Smooth muscle cell (in vitro differentiated cells): ENCODE data around the gene BCAS3. TPM values are rescaled to one million over a fixed set of nuclear protein-coding genes. Genes with fewer than 3 reads are reported as not detected.

ENCODE experiments used
- DNase-seq: peaks from one replicate; lab custom pipeline; 2025; ENCODE audit not compliant: unreplicated experiment; lab: John Stamatoyannopoulos, UW
- H2AFZ ChIP-seq: fragments of 200-600 bp; sonication (generic); 2 replicates; pipeline ENCODE4 v1.6.0; 2016; ENCODE audit warnings: antibody characterized with exemption, low read depth, mild to moderate bottlenecking
- H3F3A ChIP-seq: fragments of 200-600 bp; sonication (generic); 2 replicates; pipeline ENCODE4 v1.6.0; 2017; ENCODE audit warnings: antibody characterized with exemption, low read depth
- H3K27ac ChIP-seq: fragments of 200-600 bp; sonication (generic); 2 replicates; pipeline ENCODE4 v1.5.1; 2016; ENCODE audit warnings: low read depth, mild to moderate bottlenecking
- H3K27me3 ChIP-seq: fragments of 200-600 bp; sonication (generic); 2 replicates; pipeline ENCODE4 v1.6.1; 2016; ENCODE audit warnings: low read depth, mild to moderate bottlenecking
- H3K36me3 ChIP-seq: fragments of 200-600 bp; sonication (generic); 2 replicates; pipeline ENCODE4 v1.5.1; 2016; ENCODE audit warnings: low read depth
- H3K4me1 ChIP-seq: fragments of 200-600 bp; sonication (generic); 2 replicates; pipeline ENCODE4 v1.5.1; 2016; ENCODE audit warnings: low read depth
- H3K4me2 ChIP-seq: fragments of 200-600 bp; sonication (generic); 2 replicates; pipeline ENCODE4 v1.6.0; 2016; ENCODE audit warnings: mild to moderate bottlenecking
- H3K4me3 ChIP-seq: fragments of 200-600 bp; sonication (generic); 2 replicates; pipeline ENCODE4 v1.5.1; 2016; ENCODE audit warnings: mild to moderate bottlenecking
- H3K79me2 ChIP-seq: fragments of 200-600 bp; sonication (generic); 2 replicates; pipeline ENCODE4 v1.6.0; 2016; ENCODE audit warnings: low read depth, mild to moderate bottlenecking
- H3K9ac ChIP-seq: fragments of 200-600 bp; sonication (generic); 2 replicates; pipeline ENCODE4 v1.6.0; 2016; ENCODE audit warnings: low read depth
- H3K9me3 ChIP-seq: fragments of 200-600 bp; sonication (generic); replicated peaks from 2 replicates; pipeline ENCODE4 v1.5.1; 2016; ENCODE audit warnings: low read depth
- H4K20me1 ChIP-seq: fragments of 200-600 bp; sonication (generic); 2 replicates; pipeline ENCODE4 v1.6.0; 2016; ENCODE audit warnings: low read depth
- WGBS: methylation state at CpG from one replicate; pipeline ENCODE4 v1.1.7; 2016; ENCODE audit warnings: low lambda C conversion rate; 5-methylcytosine and 5-hydroxymethylcytosine counted together
- polyA plus RNA-seq: library from polyadenylated mRNA; unstranded; fragments of >200 nt; fragmentation: Nextera tagmentation; extraction: Ambion mirVana; gene quantifications from 2 replicates; pipeline ENCODE4 v1.2.1, GENCODE V29; 2016
- total RNA-seq: library from RNA; depleted of rRNA; stranded (reverse); fragments of >200 nt; gene quantifications from 2 replicates; pipeline ENCODE4 v1.2.3, GENCODE V29; 2014
- TF ChIP-seq, protein P1 (sequence below): fragments of 200-600 bp; sonication (generic); IDR thresholded peaks from 2 replicates; pipeline ENCODE4 v1.5.1; 2017; ENCODE audit warnings: borderline replicate concordance, mild to moderate bottlenecking, antibody characterized with exemption; ENCODE audit not compliant: insufficient read depth, poor library complexity, severe bottlenecking

The BCAS3 gene
- total and polyA plus RNA-seq, 2 experiments from 2014 or later: 17.2 to 54.5 TPM

DNA sequence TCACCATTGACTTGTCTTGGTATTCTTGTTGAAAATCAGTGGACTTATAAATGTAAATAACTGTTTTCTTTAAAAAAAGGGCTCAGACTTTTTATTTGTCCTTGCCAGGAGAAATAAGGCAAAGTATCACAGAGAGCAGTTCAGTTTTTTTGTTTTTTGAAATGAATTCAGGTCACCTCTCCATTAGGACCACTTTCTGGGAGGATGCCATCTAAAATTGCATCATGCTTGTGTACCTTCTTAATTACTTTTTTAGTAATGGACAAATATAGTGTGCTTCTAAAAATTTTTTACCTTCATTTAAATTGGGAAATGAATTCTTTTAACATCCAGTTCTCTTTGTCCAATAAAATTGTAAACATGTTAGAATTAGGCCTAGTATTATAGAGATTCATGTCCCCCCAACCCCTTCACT is 210.0 kb downstream of the BCAS3 start:
- Histone ChIP-seq H3K4me3 (peak overlapping the region; percentile 54), H3K4me1 (peaks cover 15% of the 10 kb centered on the region), H3K27ac (peak overlapping the region; percentile 19), H3F3A (no peaks in the 10 kb centered on the region), H3K36me3 (no peaks in the 10 kb centered on the region), H3K4me2 (peak overlapping the region; percentile 85), H2AFZ (peak overlapping the region; percentile 98), H3K27me3 (no peaks in the 10 kb centered on the region), H3K9ac (peak overlapping the region; percentile 27), H3K9me3 (no peaks in the 10 kb centered on the region), H4K20me1 (no peaks in the 10 kb centered on the region), H3K79me2 (no peaks in the 10 kb centered on the region)
- TF ChIP-seq, protein P1, sequence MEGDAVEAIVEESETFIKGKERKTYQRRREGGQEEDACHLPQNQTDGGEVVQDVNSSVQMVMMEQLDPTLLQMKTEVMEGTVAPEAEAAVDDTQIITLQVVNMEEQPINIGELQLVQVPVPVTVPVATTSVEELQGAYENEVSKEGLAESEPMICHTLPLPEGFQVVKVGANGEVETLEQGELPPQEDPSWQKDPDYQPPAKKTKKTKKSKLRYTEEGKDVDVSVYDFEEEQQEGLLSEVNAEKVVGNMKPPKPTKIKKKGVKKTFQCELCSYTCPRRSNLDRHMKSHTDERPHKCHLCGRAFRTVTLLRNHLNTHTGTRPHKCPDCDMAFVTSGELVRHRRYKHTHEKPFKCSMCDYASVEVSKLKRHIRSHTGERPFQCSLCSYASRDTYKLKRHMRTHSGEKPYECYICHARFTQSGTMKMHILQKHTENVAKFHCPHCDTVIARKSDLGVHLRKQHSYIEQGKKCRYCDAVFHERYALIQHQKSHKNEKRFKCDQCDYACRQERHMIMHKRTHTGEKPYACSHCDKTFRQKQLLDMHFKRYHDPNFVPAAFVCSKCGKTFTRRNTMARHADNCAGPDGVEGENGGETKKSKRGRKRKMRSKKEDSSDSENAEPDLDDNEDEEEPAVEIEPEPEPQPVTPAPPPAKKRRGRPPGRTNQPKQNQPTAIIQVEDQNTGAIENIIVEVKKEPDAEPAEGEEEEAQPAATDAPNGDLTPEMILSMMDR: no peak
- no peak for DNase-seq

DNA sequence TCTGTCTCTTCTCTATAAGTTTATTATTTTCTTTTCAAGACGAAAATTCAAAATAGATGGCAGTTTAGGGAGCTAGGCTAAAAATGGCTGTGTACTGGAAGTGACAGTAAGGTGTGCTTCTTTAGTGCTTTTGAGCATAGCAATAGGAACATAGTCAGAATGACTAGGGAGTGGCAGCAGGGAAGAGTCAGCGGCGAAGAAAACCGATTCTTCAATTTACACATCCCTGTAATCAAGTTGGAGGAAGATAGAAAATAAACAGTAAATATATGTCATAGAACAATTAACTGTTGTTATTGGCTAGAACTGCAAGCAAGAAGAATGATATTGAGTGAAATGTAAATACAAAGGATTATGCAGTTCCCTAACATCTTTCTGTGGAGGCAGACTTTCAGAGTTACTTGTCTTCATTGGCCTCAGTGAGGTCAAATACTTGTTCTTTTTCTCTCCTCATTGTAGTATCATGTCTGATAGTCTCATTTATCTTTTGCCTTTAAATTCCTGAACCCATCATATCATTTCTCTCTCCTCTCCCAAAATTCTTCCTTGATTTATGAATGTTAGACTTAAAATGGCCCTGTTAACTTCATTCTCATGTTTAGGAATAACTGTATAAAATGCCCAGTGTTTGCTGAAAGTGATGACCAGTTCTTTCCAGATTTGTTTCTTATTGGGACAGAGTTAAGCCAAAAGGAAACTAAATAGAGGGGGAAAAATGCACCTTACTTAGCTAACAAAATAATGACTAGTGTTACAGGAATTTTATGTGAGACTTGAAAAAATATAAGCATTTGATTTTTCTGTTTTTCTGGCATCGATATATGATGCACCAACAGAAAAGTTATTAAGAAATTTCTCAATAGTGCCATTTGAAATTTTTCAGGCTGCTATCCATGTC is 211.4 kb downstream of the BCAS3 start:
- no peaks in the 10 kb centered on the region for H3K36me3 ChIP-seq
- DNase-seq: no peak
- no peaks in the 10 kb centered on the region for H4K20me1 ChIP-seq
- H3K27me3 ChIP-seq: no peaks in the 10 kb centered on the region
- H2AFZ ChIP-seq: no peak overlapping the region
- H3K27ac ChIP-seq: no peak overlapping the region
- no peak overlapping the region for H3K4me2 ChIP-seq
- WGBS: 91% methylated on average over 5 of the region's 5 CpGs
- no peak overlapping the region for H3K4me3 ChIP-seq
- TF ChIP-seq, protein P1: no peak
- no peaks in the 10 kb centered on the region for H3F3A ChIP-seq
- H3K4me1 ChIP-seq: peaks cover 15% of the 10 kb centered on the region
- no peaks in the 10 kb centered on the region for H3K9me3 ChIP-seq
- no peak overlapping the region for H3K9ac ChIP-seq
- H3K79me2 ChIP-seq: no peaks in the 10 kb centered on the region

DNA sequence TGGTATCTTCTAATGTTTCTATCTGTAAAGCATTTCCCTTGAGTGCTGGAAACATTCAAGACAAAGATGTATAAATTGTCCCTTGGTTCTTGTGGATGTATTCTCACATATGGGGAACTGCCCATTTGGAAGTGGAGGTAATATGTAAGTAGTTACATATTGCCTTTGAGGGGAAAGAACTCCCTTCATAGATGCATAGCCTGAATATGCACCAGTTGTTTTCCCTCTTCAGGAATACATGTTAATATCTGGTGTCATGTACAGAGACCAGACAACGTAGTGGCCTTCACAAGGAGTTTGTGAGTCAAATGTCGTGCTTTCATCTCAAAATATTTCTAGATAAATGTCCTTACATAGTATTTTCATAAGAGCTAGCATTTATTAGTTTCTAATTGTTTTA is 213.5 kb downstream of the BCAS3 start:
- H3K79me2 ChIP-seq: peaks cover 8% of the 10 kb centered on the region
- peaks cover 2% of the 10 kb centered on the region for H3K36me3 ChIP-seq
- DNase-seq: no peak
- peaks cover 2% of the 10 kb centered on the region for H3K9me3 ChIP-seq
- H3K27ac ChIP-seq: no peak overlapping the region
- no peak overlapping the region for H3K4me3 ChIP-seq
- H3K9ac ChIP-seq: no peak overlapping the region
- no peak overlapping the region for H2AFZ ChIP-seq
- H3K4me2 ChIP-seq: no peak overlapping the region
- WGBS: 95% methylated on average over 2 of the region's 2 CpGs
- H4K20me1 ChIP-seq: no peaks in the 10 kb centered on the region
- no peaks in the 10 kb centered on the region for H3F3A ChIP-seq
- TF ChIP-seq, protein P1: no peak
- no peaks in the 10 kb centered on the region for H3K27me3 ChIP-seq
- H3K4me1 ChIP-seq: peaks cover 15% of the 10 kb centered on the region
